DMS 273 treated with DMSO at 0.1 percent for 48 hours (cell line): ENCODE data around the gene ITGB6.

ENCODE experiments used
- DNase-seq: peaks from one replicate; lab custom pipeline; 2025; lab: John Stamatoyannopoulos, UW

Gene ITGB6

DNA sequence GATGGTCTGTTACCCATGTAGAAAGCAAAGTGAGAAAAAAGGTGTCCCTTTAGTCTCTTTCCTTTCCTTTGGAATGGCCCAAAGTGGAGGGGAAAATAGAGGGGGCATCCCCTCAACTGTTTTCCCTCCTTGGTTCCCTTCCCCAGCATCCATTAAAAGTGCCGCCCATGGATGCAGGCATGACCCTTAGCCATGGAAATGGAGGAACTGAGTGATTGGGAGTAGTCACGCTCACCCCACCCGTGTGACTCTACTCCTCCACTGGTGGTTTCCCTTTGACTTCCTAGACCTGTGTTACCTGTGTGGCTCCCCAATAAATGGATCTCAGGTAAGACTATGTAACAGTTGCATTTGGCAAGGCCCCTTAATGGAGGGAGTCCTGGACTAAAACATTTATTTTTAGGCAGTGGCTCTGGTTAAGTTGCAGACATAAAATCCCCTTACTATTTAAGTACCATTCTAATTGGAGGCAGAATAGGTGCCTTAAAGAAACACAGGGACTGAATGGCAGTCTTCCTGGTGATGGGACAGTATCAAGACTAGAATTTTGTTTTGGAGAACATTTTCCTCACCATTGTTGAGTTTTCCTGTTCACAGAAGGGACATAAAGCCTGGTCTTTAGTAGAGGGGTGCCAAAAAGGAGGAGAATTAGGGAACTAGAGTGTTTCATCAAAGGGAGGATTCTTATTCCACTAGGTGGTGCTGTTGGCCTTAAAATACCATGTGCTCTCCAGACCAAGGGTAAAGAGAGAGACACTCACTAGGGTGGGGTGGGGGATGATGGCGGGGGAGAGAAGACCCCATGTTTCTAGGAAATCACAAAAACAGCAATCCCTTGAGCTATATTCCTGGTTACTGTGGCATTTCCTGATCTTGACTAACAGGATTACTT lies 112.0 kb downstream of the ITGB6 start:
- no peak for DNase-seq

DNA sequence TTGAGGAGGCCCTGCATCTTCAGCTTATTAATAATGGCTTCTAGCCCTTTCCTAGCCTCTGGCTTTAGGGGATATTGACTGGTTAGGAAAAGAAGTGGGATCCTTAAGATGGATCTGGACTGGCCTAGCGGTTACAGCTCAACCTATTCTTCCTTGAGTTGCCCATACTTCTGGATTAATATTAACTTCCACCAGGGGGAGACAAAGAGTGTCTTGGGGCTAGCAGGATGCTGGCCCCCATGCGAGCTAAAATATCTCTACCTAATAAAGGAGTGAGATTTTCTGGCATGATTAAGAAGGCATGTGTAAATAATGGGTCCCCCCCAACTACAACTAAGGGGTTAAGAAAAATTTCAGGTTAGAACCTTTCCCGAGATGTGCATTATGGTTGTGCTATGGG lies 114.4 kb downstream of the ITGB6 start:
- DNase-seq = no peak

- DNase-seq = no peak
Observed at GRCh38 chr2:160077912-160078810, 121.9 kb downstream of the ITGB6 start.

- DNase-seq = no peak
Observed at GRCh38 chr2:160076914-160077313, 123.2 kb downstream of the ITGB6 start.

GRCh38 chr2:160076241-160076640 lies 123.8 kb downstream of the ITGB6 start:
- DNase-seq = no peak

- DNase-seq = no peak
Observed at GRCh38 chr2:160075171-160075570, 124.9 kb downstream of the ITGB6 start.

GRCh38 chr2:160073284-160073888 lies 126.7 kb downstream of the ITGB6 start:
- DNase-seq = no peak

DNA sequence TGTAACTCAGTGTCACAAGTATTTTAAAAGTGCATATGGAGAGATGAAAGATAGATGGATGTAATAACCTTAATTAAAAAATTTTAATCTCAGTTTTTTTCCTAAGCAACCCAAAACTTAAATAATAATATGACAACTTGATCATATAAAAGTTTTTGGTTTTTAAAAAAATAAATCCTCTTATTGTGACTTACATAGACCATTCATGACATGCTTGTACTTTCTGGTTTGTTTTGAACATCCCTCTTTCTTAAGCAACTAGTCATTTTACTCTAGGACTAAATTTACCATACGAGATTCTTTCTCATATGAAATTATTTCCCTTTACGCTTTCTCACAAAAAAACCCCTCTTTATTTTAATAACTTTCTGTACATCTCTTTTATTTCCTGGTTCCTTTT lies 131.2 kb downstream of the ITGB6 start:
- no peak for DNase-seq

DNA sequence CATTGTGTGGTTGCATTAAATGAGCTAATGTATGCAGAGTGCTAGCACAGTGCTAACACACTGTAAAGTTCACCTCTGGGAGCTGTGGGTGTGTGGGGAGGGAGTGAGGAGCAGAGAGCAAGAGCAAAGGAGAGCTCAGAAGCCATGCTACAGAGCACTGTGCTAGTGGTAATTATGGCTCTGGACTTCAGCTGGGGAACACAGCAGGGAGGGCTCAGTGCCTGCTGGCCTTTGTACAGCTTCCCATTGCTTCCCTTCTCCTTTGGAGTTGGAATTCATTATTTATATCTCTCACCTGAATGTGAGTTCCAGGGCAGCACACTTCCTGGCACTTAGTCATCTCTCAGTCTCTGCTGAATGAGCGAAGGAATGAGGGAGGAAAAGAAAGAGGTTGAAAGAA lies 135.2 kb downstream of the ITGB6 start:
- DNase-seq = no peak

DNA sequence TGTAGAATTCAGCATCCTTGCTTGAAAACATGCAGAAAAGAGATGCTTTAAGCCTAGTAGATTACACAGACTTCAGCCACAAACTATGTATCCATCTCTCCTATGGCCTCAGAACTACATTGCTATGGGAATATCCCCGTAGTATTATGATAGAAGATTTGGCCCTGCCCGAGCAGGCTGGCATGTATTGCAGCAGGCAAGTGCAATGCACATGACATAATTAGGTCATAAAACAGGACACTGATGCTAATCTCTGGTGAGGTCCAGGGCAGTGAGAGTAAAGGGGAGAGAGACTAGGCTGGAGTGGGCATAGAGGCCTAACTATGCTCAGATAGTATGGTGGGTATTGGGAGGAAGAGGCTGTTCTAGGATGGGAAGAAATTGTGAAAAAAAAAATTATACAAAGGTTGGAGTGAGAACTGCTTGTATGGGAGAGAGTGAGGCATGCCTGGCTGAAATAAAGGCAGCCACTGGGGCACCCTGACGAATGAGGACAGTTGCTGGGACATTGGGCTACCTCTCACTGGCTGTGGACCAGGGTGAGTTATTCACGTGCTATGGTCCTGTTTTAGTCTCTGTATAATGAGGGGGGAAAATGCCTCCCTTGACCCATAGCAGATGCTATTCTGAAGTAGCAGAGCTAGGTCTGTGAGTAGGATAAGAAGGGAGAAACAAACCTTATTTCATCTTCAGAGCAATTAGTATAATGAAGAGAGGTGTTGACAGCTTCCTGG lies 136.0 kb downstream of the ITGB6 start:
- no peak for DNase-seq

DNA sequence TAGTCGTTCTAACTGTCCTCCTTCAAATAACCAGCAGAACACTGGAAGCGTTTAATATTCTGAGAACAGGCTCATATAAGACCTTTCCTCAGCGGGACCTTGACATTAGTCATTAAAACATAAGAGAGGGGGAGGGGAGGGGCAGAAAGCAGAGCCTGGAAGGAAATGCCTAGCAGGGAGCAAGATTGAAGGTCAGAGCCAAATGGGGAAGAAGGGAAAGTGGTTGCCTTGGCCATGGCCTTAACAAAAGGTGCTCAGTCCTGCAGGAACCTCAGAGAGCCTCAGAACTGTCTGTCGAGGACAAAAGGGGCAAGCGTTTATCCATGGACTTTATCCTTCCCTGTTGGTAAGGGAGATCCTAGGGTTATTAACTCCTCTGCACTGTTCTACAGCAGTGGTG lies 136.8 kb downstream of the ITGB6 start:
- no peak for DNase-seq

- DNase-seq = no peak
Observed at GRCh38 chr2:160062292-160063005, 137.6 kb downstream of the ITGB6 start, which contains the start of gene PLA2R1. Gene PLA2R1, minus strand, starts transcription at chr2:160062615. Its CDS starts 212 bp downstream, at chr2:160062403.

GRCh38 chr2:160061944-160062291 lies 138.2 kb downstream of the ITGB6 start:
- no peak for DNase-seq

GRCh38 chr2:160061533-160061932 lies 138.5 kb downstream of the ITGB6 start:
- DNase-seq = no peak

- DNase-seq = no peak
Observed at GRCh38 chr2:160060297-160060696, 139.8 kb downstream of the ITGB6 start.

DNA sequence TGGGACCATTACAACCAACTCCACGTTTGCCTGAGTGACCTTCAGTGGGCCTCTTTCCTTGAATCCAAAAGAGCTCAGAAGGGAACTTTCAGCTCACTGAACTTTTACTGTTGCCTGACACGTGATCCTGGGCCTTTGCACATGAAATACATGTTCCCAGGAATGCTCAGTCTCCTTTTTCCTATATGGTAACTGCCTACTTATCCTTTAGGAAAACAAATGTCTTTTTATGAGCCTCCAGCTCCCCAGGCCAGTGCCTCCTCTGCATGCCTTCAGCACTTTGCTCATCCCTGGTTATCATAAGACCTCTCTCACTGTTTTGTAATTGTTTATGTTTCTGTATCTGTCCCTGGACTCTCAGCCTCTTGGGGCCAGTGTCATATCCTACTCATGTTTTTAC lies 142.7 kb downstream of the ITGB6 start:
- DNase-seq = no peak

GRCh38 chr2:160055726-160056108 lies 144.4 kb downstream of the ITGB6 start:
- DNase-seq = no peak

DNA sequence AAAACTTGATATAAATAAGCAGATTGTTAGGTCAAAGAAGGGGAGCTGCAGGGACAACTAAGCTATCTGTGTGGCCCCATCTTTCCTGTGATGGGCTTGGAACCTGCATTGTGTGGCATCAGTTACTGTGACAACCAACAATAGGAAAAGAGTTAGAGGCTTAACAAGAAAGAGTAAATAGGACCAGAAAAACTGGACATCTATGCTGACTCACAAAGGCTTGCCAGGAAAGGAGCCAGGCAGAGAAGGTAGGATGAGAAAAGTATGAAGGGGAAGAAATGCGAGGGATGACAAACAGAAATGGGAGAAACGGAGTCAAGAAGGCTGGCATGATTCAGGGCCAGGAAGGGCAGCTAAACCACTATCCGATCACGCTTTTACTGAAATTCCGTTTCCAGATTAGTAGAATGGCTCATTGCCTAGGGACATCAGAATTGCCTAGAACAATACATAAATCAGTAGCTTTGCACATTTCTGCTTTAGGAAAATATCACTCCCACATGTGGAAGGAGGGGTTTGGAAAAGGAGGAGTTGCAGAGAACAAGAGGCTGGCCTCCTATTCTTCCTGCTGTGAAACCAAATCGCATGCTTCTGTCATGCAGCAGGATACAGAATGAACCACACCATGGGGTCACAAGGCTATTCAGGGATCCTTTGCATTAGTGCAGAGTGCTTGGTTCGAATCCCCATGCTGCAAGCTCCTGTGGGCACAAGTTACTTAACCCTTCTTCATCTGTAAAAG lies 144.9 kb downstream of the ITGB6 start:
- no peak for DNase-seq

- DNase-seq = no peak
Observed at GRCh38 chr2:160053946-160054345, 146.1 kb downstream of the ITGB6 start.

- no peak for DNase-seq
Observed at GRCh38 chr2:160052531-160052930, 147.5 kb downstream of the ITGB6 start.
